TTC549 (cell line): ENCODE measurements around the gene PAX5.

Source experiments
- FAIRE-seq: peaks from 2 replicates; lab custom pipeline; 2012; peaks lifted over from hg19 to GRCh38; lab: Jason Lieb, UNC

PAX5 gene

GRCh38 chr9:37025071-37025822, 8.8 kb downstream of the PAX5 start:
- FAIRE-seq: no peak

GRCh38 chr9:37017546-37017945, 16.5 kb downstream of the PAX5 start:
- FAIRE-seq: no peak

- no peak for FAIRE-seq
These were observed 22.5 kb downstream of the PAX5 start for GRCh38 chr9:37011530-37011929.

- no peak for FAIRE-seq
These were observed 23.1 kb downstream of the PAX5 start for GRCh38 chr9:37010976-37011375.

- FAIRE-seq: no peak
These were observed 23.9 kb downstream of the PAX5 start for GRCh38 chr9:37010180-37010579.

GRCh38 chr9:37007295-37007694, 26.8 kb downstream of the PAX5 start:
- no peak for FAIRE-seq

GRCh38 chr9:37005517-37006140, 28.4 kb downstream of the PAX5 start:
- FAIRE-seq: no peak

- FAIRE-seq: no peak
These were observed 29.6 kb downstream of the PAX5 start for GRCh38 chr9:37004424-37004935.

- no peak for FAIRE-seq
These were observed 31.5 kb downstream of the PAX5 start for GRCh38 chr9:37002413-37003217.

GRCh38 chr9:37002036-37002412, 32.0 kb downstream of the PAX5 start:
- FAIRE-seq: no peak

GRCh38 chr9:37001459-37001858, 32.6 kb downstream of the PAX5 start:
- FAIRE-seq: no peak

- FAIRE-seq: no peak
These were observed 34.2 kb downstream of the PAX5 start for GRCh38 chr9:36999728-37000333.

- FAIRE-seq: no peak
These were observed 36.7 kb downstream of the PAX5 start for GRCh38 chr9:36997414-36997813.

GRCh38 chr9:36996706-36997086, 37.4 kb downstream of the PAX5 start:
- FAIRE-seq: no peak

- FAIRE-seq: no peak
These were observed 38.0 kb downstream of the PAX5 start for GRCh38 chr9:36995927-36996705.

- FAIRE-seq: no peak
These were observed 39.9 kb downstream of the PAX5 start for GRCh38 chr9:36993933-36994764.

GRCh38 chr9:36992501-36993316, 41.4 kb downstream of the PAX5 start:
- FAIRE-seq: no peak

GRCh38 chr9:36991516-36992134, 42.4 kb downstream of the PAX5 start:
- FAIRE-seq: no peak

GRCh38 chr9:36988848-36989247, 45.2 kb downstream of the PAX5 start:
- no peak for FAIRE-seq

GRCh38 chr9:36987891-36988290, 46.2 kb downstream of the PAX5 start:
- no peak for FAIRE-seq
